Memory B cell (primary cell): ENCODE data around the gene ARHGAP24.

ENCODE experiments used
- ATAC-seq: fragments of 150-1000 bp; cut with Tn5 transposase; 2 replicates; pipeline ENCODE4 v1.10.0; 2021; ENCODE audit warnings: low read depth, mild to moderate bottlenecking, moderate library complexity
- DNase-seq, 2 donors: peaks; one replicate each; pipeline ENCODE4 v3.0.0; 2022; ENCODE audit warnings: low spot score in 2 of 2
- H3K27ac Mint-ChIP-seq: one replicate; pipeline ENCODE4 v1.8.0; 2022; ENCODE audit warnings: mild to moderate bottlenecking, moderate library complexity, mixed read lengths
- H3K27me3 Mint-ChIP-seq: one replicate; pipeline ENCODE4 v1.8.0; 2022; ENCODE audit warnings: mixed read lengths
- H3K36me3 Mint-ChIP-seq: one replicate; pipeline ENCODE4 v1.8.0; 2022; ENCODE audit warnings: mild to moderate bottlenecking, mixed read lengths
- H3K4me1 Mint-ChIP-seq: one replicate; pipeline ENCODE4 v1.8.0; 2022; ENCODE audit warnings: mixed read lengths
- H3K4me3 Mint-ChIP-seq: one replicate; pipeline ENCODE4 v1.8.0; 2022; ENCODE audit warnings: mild to moderate bottlenecking, moderate library complexity, mixed read lengths
- H3K9me3 Mint-ChIP-seq: one replicate; pipeline ENCODE4 v1.8.0; 2022; ENCODE audit warnings: mixed read lengths

ARHGAP24 gene

GRCh38 chr4:85779165-85779564, 304.2 kb downstream of the ARHGAP24 start:
- DNase-seq = no peak
- Mint-ChIP-seq H3K36me3 (peaks cover 9% of the 10 kb centered on the region), H3K27ac (peak overlapping the region; percentile 94), H3K4me1 (peaks cover 36% of the 10 kb centered on the region), H3K9me3 (peaks cover 5% of the 10 kb centered on the region), H3K27me3 (no peaks in the 10 kb centered on the region), H3K4me3 (peak overlapping the region; percentile 94)
- peak; percentile 18 for ATAC-seq

DNA sequence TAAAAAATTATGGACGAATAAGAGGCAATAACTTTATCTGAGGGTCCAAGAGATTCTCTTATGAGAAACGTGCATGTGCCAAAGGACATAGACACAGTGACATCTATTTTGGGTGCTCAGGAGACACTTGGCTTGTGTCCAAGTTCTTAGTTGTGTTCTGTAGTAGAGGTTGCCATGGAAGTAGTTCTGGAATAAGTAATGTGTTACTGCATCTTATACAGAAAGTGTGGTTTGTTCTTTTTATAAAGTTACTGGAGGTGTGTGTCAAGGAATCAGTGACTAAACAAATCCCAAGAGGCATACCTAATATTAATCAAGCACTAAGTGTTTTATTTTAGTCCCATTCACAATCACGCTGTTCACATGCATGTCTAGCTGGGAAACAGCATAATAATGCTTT, 305.7 kb downstream of the ARHGAP24 start:
- peaks cover 35% of the 10 kb centered on the region for H3K4me1 Mint-ChIP-seq
- ATAC-seq = no peak
- peaks cover under 1% of the 10 kb centered on the region for H3K9me3 Mint-ChIP-seq
- H3K27me3 Mint-ChIP-seq = no peaks in the 10 kb centered on the region
- DNase-seq = no peak
- H3K27ac Mint-ChIP-seq = no peak overlapping the region
- H3K36me3 Mint-ChIP-seq = peaks cover 3% of the 10 kb centered on the region
- H3K4me3 Mint-ChIP-seq = no peak overlapping the region

GRCh38 chr4:85783483-85783882, 308.5 kb downstream of the ARHGAP24 start:
- DNase-seq (no peak), ATAC-seq (no peak)
- Mint-ChIP-seq H3K4me3 (no peak overlapping the region), H3K27me3 (no peaks in the 10 kb centered on the region), H3K36me3 (peaks cover 1% of the 10 kb centered on the region), H3K9me3 (no peaks in the 10 kb centered on the region), H3K27ac (no peak overlapping the region), H3K4me1 (peaks cover 36% of the 10 kb centered on the region)

- H3K9me3 Mint-ChIP-seq = no peaks in the 10 kb centered on the region
- no peaks in the 10 kb centered on the region for H3K27me3 Mint-ChIP-seq
- ATAC-seq (no peak), DNase-seq (no peak)
- H3K4me1 Mint-ChIP-seq = peaks cover 35% of the 10 kb centered on the region
- no peak overlapping the region for H3K4me3 Mint-ChIP-seq
- H3K36me3 Mint-ChIP-seq = peaks cover 1% of the 10 kb centered on the region
- H3K27ac Mint-ChIP-seq = no peak overlapping the region
These were observed 308.9 kb downstream of the ARHGAP24 start for GRCh38 chr4:85783900-85784299.

GRCh38 chr4:85784348-85784747, 309.4 kb downstream of the ARHGAP24 start:
- Mint-ChIP-seq H3K4me3 (no peak overlapping the region), H3K27me3 (no peaks in the 10 kb centered on the region), H3K36me3 (peaks cover 1% of the 10 kb centered on the region), H3K27ac (no peak overlapping the region), H3K9me3 (no peaks in the 10 kb centered on the region), H3K4me1 (peaks cover 33% of the 10 kb centered on the region)
- ATAC-seq (no peak), DNase-seq (no peak)

- peaks cover 1% of the 10 kb centered on the region for H3K36me3 Mint-ChIP-seq
- no peaks in the 10 kb centered on the region for H3K9me3 Mint-ChIP-seq
- H3K4me1 Mint-ChIP-seq = peaks cover 35% of the 10 kb centered on the region
- H3K27me3 Mint-ChIP-seq = no peaks in the 10 kb centered on the region
- no peak for ATAC-seq
- H3K4me3 Mint-ChIP-seq = no peak overlapping the region
- H3K27ac Mint-ChIP-seq = no peak overlapping the region
- no peak for DNase-seq
These were observed 310.0 kb downstream of the ARHGAP24 start for GRCh38 chr4:85784947-85785346.

GRCh38 chr4:85787133-85787532, 312.2 kb downstream of the ARHGAP24 start:
- Mint-ChIP-seq H3K4me3 (no peak overlapping the region), H3K4me1 (peaks cover 41% of the 10 kb centered on the region), H3K36me3 (peaks cover 4% of the 10 kb centered on the region)

GRCh38 chr4:85788604-85789003, 313.7 kb downstream of the ARHGAP24 start:
- Mint-ChIP-seq H3K4me1 (peaks cover 39% of the 10 kb centered on the region), H3K4me3 (no peak overlapping the region), H3K27ac (no peak overlapping the region), H3K36me3 (peaks cover 4% of the 10 kb centered on the region), H3K27me3 (no peaks in the 10 kb centered on the region), H3K9me3 (no peaks in the 10 kb centered on the region)
- DNase-seq (no peak), ATAC-seq (no peak)

More at GRCh38 chr4:85787133-85787532, 312.2 kb downstream of the ARHGAP24 start:
- Mint-ChIP-seq H3K27ac (no peak overlapping the region), H3K9me3 (no peaks in the 10 kb centered on the region), H3K27me3 (no peaks in the 10 kb centered on the region)
- no peak for DNase-seq
- no peak for ATAC-seq

DNA sequence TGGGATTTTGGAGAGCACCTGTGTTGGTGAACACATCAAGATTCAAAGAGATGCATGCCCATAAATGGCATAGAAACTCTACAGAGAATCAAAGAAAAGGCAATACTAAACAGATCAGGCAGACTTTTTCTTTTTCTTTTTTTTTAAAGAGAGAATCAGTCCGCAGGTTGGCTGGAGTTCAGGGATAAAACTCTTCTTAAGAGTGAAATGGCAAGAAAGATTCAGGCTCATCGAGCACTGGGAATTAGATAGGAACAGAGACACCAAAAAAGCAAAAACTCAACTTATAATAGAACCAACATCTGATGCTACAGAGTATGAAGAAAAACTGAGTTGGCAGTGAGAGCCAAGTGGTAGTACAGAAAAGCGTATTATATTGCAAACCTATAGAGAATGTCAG, 314.3 kb downstream of the ARHGAP24 start:
- Mint-ChIP-seq H3K27me3 (no peaks in the 10 kb centered on the region), H3K36me3 (peaks cover 4% of the 10 kb centered on the region), H3K4me1 (peaks cover 33% of the 10 kb centered on the region), H3K4me3 (no peak overlapping the region), H3K27ac (no peak overlapping the region), H3K9me3 (no peaks in the 10 kb centered on the region)
- no peak for DNase-seq
- ATAC-seq = no peak

DNA sequence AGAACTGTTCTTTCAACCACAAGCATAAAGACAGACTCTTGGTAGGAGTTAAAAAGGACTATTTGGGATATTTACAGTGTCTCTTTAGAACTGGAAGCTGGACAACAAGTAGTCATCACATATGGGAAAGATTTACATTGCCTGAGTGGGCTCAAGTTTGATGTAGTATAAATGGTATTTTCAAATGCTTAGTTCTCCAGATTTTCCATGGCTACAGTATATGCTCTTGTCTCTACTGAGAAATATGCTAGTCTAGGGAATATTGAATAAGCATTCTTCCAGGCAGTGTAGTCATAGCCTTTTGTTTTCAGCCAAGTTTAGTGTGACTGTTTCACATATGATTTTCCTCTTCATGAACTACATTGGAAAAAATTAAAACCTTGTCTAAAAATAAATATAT, 315.6 kb downstream of the ARHGAP24 start:
- no peak for DNase-seq
- ATAC-seq = no peak
- Mint-ChIP-seq H3K9me3 (no peaks in the 10 kb centered on the region), H3K4me3 (no peak overlapping the region), H3K27ac (no peak overlapping the region), H3K27me3 (no peaks in the 10 kb centered on the region), H3K36me3 (peaks cover 4% of the 10 kb centered on the region), H3K4me1 (peaks cover 30% of the 10 kb centered on the region)

DNA sequence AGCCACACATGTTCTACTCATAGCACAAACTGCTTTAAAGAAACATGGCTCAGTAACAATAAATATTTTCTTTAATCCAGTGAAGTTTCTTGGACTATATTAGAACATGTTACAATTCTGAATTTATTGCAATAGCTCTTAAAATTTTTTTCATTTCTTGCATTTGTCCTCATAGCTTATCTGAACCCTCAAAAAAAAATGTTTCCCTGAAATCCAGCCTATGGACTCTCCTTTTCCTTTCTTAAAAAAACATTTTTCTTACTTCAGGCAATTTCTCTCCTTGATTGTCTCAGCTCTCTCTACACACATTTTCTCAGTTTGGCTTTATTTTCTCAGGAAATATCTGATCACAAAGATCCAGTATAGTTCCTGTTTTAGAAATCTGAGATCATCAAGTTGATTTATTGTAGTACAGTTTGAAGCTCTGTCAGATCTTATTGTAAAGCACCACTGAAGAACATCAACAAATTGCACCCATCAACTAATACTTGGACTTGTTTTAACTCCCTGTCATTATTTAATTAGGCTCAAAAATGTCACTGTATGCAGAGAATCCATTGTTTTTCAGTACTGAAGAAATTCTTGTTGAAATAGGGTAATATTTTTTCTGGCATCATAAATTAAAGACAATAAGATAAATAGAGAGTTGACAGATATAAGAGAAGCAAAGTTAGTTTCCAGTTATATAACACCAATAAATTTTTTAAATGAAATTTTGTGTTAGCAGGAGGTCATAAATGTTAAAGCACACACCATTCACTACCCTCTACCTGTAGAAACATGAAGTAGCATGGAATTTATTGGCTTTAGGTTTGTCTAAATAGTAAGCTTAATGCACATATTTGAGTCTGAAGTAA, 317.7 kb downstream of the ARHGAP24 start:
- ATAC-seq = no peak
- Mint-ChIP-seq H3K4me3 (no peak overlapping the region), H3K4me1 (peaks cover 28% of the 10 kb centered on the region), H3K9me3 (no peaks in the 10 kb centered on the region), H3K27ac (no peak overlapping the region), H3K27me3 (no peaks in the 10 kb centered on the region), H3K36me3 (peaks cover 5% of the 10 kb centered on the region)
- no peak for DNase-seq

DNA sequence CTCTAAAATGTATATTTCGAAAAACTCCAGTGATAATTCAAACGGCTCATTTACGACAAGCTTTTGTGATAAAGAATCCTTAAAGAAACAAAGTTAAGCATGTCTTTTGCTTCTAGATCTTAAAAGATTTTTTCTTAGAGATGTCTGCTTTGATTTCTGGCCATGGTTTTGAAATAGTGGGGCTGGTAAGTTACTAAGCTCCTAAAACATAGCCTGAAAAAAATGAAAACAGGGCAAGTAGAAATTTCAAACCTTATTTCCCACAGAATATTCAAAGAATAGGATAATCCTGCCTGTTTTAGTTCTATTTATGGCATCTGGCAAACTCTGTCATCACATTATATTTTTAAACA, 318.3 kb downstream of the ARHGAP24 start:
- H3K27ac Mint-ChIP-seq = no peak overlapping the region
- peaks cover 7% of the 10 kb centered on the region for H3K36me3 Mint-ChIP-seq
- ATAC-seq (no peak), DNase-seq (no peak)
- H3K27me3 Mint-ChIP-seq = no peaks in the 10 kb centered on the region
- H3K4me1 Mint-ChIP-seq = peaks cover 23% of the 10 kb centered on the region
- no peak overlapping the region for H3K4me3 Mint-ChIP-seq
- no peaks in the 10 kb centered on the region for H3K9me3 Mint-ChIP-seq

DNA sequence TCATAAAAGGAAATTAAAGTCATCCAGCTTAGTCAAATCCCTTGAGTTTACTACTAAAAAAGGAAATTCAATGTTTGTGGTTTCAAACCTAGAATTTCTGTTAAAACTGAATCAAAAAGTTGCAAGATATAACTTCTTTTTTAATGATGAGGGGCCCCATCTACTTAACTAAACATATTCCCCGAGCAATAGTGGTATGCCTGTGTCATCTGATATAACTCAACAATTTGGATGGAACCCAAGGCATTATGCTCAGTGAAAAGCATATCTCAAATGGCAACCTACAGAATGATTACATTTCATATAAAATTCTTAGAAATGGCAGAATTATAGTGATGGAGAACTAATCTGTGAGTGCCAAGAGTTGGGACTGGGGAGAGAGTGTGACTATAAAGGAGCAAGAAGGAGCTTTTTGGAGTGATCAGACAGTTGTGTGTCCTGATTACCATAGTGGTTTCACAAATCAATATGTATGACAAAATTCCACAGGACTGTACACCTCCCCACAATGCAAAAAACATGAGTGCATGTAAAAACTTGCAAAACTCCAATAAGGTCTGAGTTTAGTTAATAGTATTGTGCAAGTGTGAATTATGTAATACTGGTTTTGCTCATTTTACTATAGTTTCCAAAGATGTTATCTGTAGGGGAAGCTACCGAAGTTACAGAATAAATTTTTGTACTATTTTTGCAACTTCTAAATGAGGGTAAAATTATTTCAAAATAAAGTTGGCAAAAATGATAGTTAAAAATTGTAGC, 323.2 kb downstream of the ARHGAP24 start:
- Mint-ChIP-seq H3K9me3 (no peaks in the 10 kb centered on the region), H3K27ac (no peak overlapping the region), H3K4me1 (peaks cover 11% of the 10 kb centered on the region), H3K4me3 (no peak overlapping the region), H3K36me3 (peaks cover 8% of the 10 kb centered on the region), H3K27me3 (no peaks in the 10 kb centered on the region)
- no peak for ATAC-seq
- DNase-seq = no peak

DNA sequence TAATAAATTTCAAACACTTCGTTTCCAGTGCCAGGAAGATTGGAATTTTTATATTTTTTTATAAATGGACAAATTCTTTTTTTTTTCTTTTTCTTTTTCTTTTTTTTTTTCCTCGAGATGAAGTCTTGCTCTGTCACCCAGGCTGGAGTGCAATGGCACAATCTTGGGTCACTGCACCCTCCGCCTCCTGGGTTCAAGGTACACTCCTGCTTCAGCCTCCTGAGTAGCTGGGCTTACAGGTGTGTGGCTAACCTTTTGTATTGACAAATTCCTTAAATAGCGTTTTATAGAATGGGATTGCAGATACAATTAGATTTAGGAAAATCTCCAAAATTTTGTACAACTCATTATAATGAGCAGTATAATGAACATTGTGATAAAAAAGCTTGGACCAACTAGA, 328.9 kb downstream of the ARHGAP24 start:
- DNase-seq (no peak), ATAC-seq (no peak)
- no peaks in the 10 kb centered on the region for H3K9me3 Mint-ChIP-seq
- H3K4me3 Mint-ChIP-seq = no peak overlapping the region
- peaks cover 10% of the 10 kb centered on the region for H3K36me3 Mint-ChIP-seq
- no peaks in the 10 kb centered on the region for H3K27me3 Mint-ChIP-seq
- no peak overlapping the region for H3K27ac Mint-ChIP-seq
- peaks cover 8% of the 10 kb centered on the region for H3K4me1 Mint-ChIP-seq
